Measurements from ENCODE around the gene SIRPG.
"Not testable (repeated sequence)": the region's sequence is repeated elsewhere in the genome, so short reads cannot be mapped to it uniquely, and the experiment has no call there.

SIRPG gene

GRCh38 chr20:1616858-1617434 lies 40.6 kb downstream of the SIRPG start:
- intact Hi-C loops (cut with DNase I) = loop anchor here (10.0 kb wide), 1 partner anchor 52 kb away; no protein-coding TSS in a partner anchor
- DNase-seq = no peak

GRCh38 chr20:1610404-1610803 lies 47.2 kb downstream of the SIRPG start:
- DNase-seq = not testable (repeated sequence)
- intact Hi-C loops (cut with DNase I) = loop anchor here (10.0 kb wide), 1 partner anchor 46 kb away; no protein-coding TSS in a partner anchor

- DNase-seq; intact Hi-C loops (cut with DNase I): not testable (repeated sequence)
These were observed 48.8 kb downstream of the SIRPG start for GRCh38 chr20:1608678-1609347.

- intact Hi-C loops (cut with DNase I) = no loop called here
- DNase-seq = no peak
These were observed 56.8 kb downstream of the SIRPG start for GRCh38 chr20:1600736-1601135.

- intact Hi-C loops (cut with DNase I) = no loop called here
- no peak for DNase-seq
These were observed 62.2 kb downstream of the SIRPG start for GRCh38 chr20:1595333-1595732.

- intact Hi-C loops (cut with DNase I) = no loop called here
- DNase-seq = no peak
These were observed 68.8 kb downstream of the SIRPG start for GRCh38 chr20:1588533-1589460.

- intact Hi-C loops (cut with DNase I) = no loop called here
- DNase-seq = no peak
These were observed 69.6 kb downstream of the SIRPG start for GRCh38 chr20:1587781-1588532.

- intact Hi-C loops (cut with DNase I) = no loop called here
- DNase-seq = no peak
These were observed 78.1 kb downstream of the SIRPG start for GRCh38 chr20:1579488-1579887.
